Liver (tissue), 3 donors: Measurements from ENCODE around the gene SMAD9.

ENCODE experiments used
- CTCF ChIP-seq: fragments of 150-350 bp; IDR thresholded peaks from 2 replicates; pipeline ENCODE4 v1.5.1; 2017; ENCODE audit warnings: improper control_type of control experiment, low read depth, low read length; ENCODE audit not compliant: missing input control
- RXRA ChIP-seq, 2 donors: IDR thresholded peaks; 2 replicates each; pipeline ENCODE4 v1.6.1; 2017 to 2018; ENCODE audit warnings: antibody characterized with exemption in 2 of 2, mild to moderate bottlenecking in 1 of 2
- donor health status: healthy.
- donor health status: healthy.

GRCh38 chr13:36897054-36897616 is 22.9 kb downstream of the SMAD9 start:
- TF ChIP-seq RXRA (IDR thresholded peaks at IDR 0.05) (no peak), CTCF (no peak)
